ENCODE measurements around the gene LY6G6D.

Gene LY6G6D

DNA sequence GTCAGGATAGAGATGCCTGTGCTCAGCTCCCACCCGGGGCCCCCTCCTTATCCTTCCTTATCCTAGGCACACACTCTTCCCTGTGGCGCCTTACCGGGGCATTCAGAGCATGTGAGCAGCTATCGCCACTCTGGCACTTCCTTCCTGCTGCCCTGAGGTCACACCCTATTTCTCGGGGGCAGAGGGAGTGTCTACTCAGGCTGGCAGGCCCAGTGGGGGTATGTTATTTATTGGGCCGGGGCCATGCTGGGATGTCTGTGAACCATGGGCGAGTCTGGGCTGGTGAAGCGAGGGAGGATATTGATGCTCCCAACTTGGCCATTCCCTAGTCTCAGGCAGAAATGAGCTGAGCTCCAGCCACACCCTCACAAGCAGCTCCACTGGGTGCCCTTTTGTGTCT is 3.9 kb upstream of the LY6G6D start:
- TF ChIP-seq, protein P1, sequence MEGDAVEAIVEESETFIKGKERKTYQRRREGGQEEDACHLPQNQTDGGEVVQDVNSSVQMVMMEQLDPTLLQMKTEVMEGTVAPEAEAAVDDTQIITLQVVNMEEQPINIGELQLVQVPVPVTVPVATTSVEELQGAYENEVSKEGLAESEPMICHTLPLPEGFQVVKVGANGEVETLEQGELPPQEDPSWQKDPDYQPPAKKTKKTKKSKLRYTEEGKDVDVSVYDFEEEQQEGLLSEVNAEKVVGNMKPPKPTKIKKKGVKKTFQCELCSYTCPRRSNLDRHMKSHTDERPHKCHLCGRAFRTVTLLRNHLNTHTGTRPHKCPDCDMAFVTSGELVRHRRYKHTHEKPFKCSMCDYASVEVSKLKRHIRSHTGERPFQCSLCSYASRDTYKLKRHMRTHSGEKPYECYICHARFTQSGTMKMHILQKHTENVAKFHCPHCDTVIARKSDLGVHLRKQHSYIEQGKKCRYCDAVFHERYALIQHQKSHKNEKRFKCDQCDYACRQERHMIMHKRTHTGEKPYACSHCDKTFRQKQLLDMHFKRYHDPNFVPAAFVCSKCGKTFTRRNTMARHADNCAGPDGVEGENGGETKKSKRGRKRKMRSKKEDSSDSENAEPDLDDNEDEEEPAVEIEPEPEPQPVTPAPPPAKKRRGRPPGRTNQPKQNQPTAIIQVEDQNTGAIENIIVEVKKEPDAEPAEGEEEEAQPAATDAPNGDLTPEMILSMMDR (conservative IDR thresholded peaks at IDR 0.05; ENCODE audit: low read depth, low read length) = no peak
- no peak overlapping the region for H3K4me3 ChIP-seq (ENCODE audit: low read length)
- no peak for DNase-seq (ENCODE audit: low read depth)

- no peak for DNase-seq (ENCODE audit: low read depth)
- TF ChIP-seq, protein P1 (conservative IDR thresholded peaks at IDR 0.05; ENCODE audit: low read depth, low read length) = peak; percentile 43
- H3K4me3 ChIP-seq (ENCODE audit: low read length) = no peak overlapping the region
Observed at GRCh38 chr6:31712296-31712695, 2.9 kb upstream of the LY6G6D start.

DNA sequence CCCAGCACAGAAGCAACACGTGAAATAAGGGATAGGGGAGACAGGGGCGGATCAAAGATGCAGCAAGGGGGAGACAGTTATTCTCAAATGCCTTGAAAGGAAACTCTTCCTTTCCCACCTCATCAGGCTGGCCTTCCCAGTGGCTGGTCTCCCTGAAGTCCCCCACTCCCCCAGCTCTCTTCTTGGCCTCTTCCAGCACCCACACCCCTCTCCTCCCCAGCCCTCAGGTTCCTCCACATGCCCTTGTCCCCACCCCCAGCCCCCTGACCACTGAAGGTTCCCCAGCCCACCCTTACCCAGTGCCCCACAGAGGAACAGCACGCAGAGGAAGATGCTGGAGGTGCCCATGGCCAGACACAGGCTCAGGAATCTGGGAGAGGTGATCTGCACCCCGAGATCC is 1.7 kb upstream of the LY6G6D start:
- H3K4me3 ChIP-seq (ENCODE audit: low read length) = no peak overlapping the region
- no peak for DNase-seq (ENCODE audit: low read depth)
- TF ChIP-seq, protein P1 (conservative IDR thresholded peaks at IDR 0.05; ENCODE audit: low read depth, low read length) = no peak

DNA sequence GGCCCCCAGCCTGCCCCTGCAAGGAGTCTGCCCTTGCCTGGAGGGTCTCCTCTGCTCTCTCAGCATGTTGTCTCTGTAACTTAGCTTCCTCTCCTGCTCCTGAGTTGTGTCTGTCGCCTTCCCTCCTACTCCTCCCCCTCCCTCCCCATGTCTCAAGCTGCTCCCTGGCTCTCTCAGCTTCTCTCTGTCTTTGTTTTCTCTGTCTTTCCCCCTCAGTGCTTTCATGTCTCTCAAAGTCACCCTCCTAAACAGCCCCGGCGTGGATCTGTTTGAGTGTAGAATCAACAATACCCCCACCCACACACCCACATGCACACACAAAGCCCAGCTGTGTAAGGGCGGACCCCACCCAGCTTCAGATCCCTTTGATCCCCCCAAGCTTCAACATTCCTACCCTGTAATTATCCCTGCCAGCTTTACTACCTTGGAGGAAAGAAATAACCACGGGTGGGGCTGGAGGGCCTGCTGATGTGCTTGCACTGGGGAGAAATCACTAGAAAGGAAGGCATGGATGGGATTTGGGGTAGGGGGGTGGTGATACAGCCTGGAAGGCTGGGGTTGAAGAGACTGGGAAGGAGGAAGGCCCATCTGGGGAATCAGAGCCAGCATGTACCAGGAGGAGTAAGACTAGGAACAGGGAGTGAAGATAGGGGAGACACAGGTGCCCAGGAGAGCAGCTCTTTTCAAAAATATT is 1.0 kb upstream of the LY6G6D start:
- DNase-seq (ENCODE audit: low read depth) = no peak

DNA sequence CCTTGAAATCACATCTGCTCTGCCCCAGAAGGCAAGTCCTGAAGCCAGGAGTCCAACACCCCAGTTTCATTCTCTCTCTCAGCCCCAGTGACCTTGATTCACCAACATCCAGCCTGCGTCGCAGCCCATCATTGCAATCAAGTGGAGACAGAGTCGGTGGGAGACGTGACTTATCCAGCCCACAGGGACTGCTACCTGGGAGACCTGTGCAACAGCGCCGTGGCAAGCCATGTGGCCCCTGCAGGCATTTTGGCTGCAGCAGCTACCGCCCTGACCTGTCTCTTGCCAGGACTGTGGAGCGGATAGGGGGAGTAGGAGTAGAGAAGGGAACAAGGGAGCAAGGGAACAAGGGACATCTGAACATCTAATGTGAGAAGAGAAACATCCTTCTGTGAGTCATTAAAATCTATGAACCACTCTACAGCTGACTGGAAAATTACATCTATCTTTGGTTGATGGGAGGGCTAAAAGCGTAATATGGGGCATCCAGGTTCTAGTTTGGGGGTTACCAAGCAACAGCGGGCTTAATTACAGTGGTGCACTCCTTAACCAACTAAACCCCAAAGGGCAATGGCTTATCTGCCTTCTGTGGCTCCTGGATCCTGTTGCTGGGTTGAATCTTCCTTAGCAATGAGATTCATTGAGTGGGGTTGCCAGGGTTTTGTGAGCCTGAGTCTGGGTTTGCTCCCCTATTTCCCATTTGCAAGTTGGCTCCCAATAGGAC is 2.5 kb downstream of the LY6G6D start:
- no peak for DNase-seq (ENCODE audit: low read depth)
- TF ChIP-seq, protein P1 (conservative IDR thresholded peaks at IDR 0.05; ENCODE audit: low read depth, low read length) = no peak
- no peak overlapping the region for H3K4me3 ChIP-seq (ENCODE audit: low read length)

More for the DNA sequence above, 1.0 kb upstream of the LY6G6D start:
- TF ChIP-seq, protein P1 (conservative IDR thresholded peaks at IDR 0.05; ENCODE audit: low read depth, low read length) = no peak
- no peak overlapping the region for H3K4me3 ChIP-seq (ENCODE audit: low read length)

GRCh38 chr6:31718265-31718664 is 3.1 kb downstream of the LY6G6D start:
- TF ChIP-seq, protein P1 (conservative IDR thresholded peaks at IDR 0.05; ENCODE audit: low read depth, low read length) = no peak
- DNase-seq (ENCODE audit: low read depth) = no peak
- no peak overlapping the region for H3K4me3 ChIP-seq (ENCODE audit: low read length)

- H3K4me3 ChIP-seq (ENCODE audit: low read length) = no peak overlapping the region
- TF ChIP-seq, protein P1 (conservative IDR thresholded peaks at IDR 0.05; ENCODE audit: low read depth, low read length) = no peak
- no peak for DNase-seq (ENCODE audit: low read depth)
Observed at GRCh38 chr6:31719001-31719400, 3.9 kb downstream of the LY6G6D start.
